ENCODE results near the gene PODNL1. TPM values are rescaled to one million over a fixed set of nuclear protein-coding genes. Genes with fewer than 3 reads are reported as not detected.

Gene PODNL1
- total RNA-seq (ENCODE audit: unreplicated experiment): 8.9 TPM
- long read RNA-seq, transcript PODNL1-206 (4 exons, 739 nt): major isoform, 11 of 17 reads
- long read RNA-seq, partial matches to known transcripts: 0 of 17 reads
- long read RNA-seq, other reads (novel, unspliced or antisense): 5 of 17 reads

- Mint-ChIP-seq H3K4me1 (ENCODE audit: low read depth, unreplicated experiment) (peaks cover 9% of the 10 kb centered on the region), H3K27me3 (ENCODE audit: unreplicated experiment) (peaks cover 6% of the 10 kb centered on the region), H3K36me3 (ENCODE audit: unreplicated experiment) (no peaks in the 10 kb centered on the region), H3K27ac (ENCODE audit: unreplicated experiment) (no peak within 1 kb of the TSS), H3K9me3 (ENCODE audit: unreplicated experiment) (peaks cover 3% of the 10 kb centered on the region), H3K4me3 (ENCODE audit: unreplicated experiment) (peak within 1 kb of the TSS; percentile 77)
- no peak for DNase-seq
- no peak for TF ChIP-seq CTCF (IDR thresholded peaks at IDR 0.05; ENCODE audit: partially characterized antibody, unreplicated experiment)
Observed at GRCh38 chr19:13938301-13939064, at the start of gene PODNL1. Gene PODNL1 (minus strand): TSS chr19:13938417. CDS start chr19:13938181, 236 bp downstream.

GRCh38 chr19:13987101-13987890 is 49.1 kb upstream of the PODNL1 start:
- peak overlapping the region; percentile 52 for H3K4me3 Mint-ChIP-seq (ENCODE audit: unreplicated experiment)
- peaks cover 2% of the 10 kb centered on the region for H3K9me3 Mint-ChIP-seq (ENCODE audit: unreplicated experiment)
- peaks cover 6% of the 10 kb centered on the region for H3K4me1 Mint-ChIP-seq (ENCODE audit: low read depth, unreplicated experiment)
- TF ChIP-seq CTCF (IDR thresholded peaks at IDR 0.05; ENCODE audit: partially characterized antibody, unreplicated experiment): no peak
- peaks cover 7% of the 10 kb centered on the region for H3K27me3 Mint-ChIP-seq (ENCODE audit: unreplicated experiment)
- no peak overlapping the region for H3K27ac Mint-ChIP-seq (ENCODE audit: unreplicated experiment)
- no peak for DNase-seq
- no peaks in the 10 kb centered on the region for H3K36me3 Mint-ChIP-seq (ENCODE audit: unreplicated experiment)

- TF ChIP-seq CTCF (IDR thresholded peaks at IDR 0.05; ENCODE audit: partially characterized antibody, unreplicated experiment): no peak
- Mint-ChIP-seq H3K4me3 (ENCODE audit: unreplicated experiment) (no peak overlapping the region), H3K4me1 (ENCODE audit: low read depth, unreplicated experiment) (peaks cover 8% of the 10 kb centered on the region), H3K36me3 (ENCODE audit: unreplicated experiment) (no peaks in the 10 kb centered on the region), H3K27ac (ENCODE audit: unreplicated experiment) (no peak overlapping the region), H3K9me3 (ENCODE audit: unreplicated experiment) (peaks cover 2% of the 10 kb centered on the region), H3K27me3 (ENCODE audit: unreplicated experiment) (peaks cover 3% of the 10 kb centered on the region)
- DNase-seq: peak; percentile 70
Observed at GRCh38 chr19:13986348-13986904, 48.2 kb upstream of the PODNL1 start.

- no peak overlapping the region for H3K27ac Mint-ChIP-seq (ENCODE audit: unreplicated experiment)
- H3K4me1 Mint-ChIP-seq (ENCODE audit: low read depth, unreplicated experiment): peaks cover 8% of the 10 kb centered on the region
- peaks cover 6% of the 10 kb centered on the region for H3K27me3 Mint-ChIP-seq (ENCODE audit: unreplicated experiment)
- H3K4me3 Mint-ChIP-seq (ENCODE audit: unreplicated experiment): no peak overlapping the region
- DNase-seq: no peak
- TF ChIP-seq CTCF (IDR thresholded peaks at IDR 0.05; ENCODE audit: partially characterized antibody, unreplicated experiment): no peak
- H3K9me3 Mint-ChIP-seq (ENCODE audit: unreplicated experiment): no peaks in the 10 kb centered on the region
- H3K36me3 Mint-ChIP-seq (ENCODE audit: unreplicated experiment): no peaks in the 10 kb centered on the region
Observed at GRCh38 chr19:13985771-13986347, 47.6 kb upstream of the PODNL1 start.

Data from glutamatergic neuron (in vitro differentiated cells).